ENCODE measurements around the gene F2. TPM values are rescaled to one million over a fixed set of nuclear protein-coding genes. Genes with fewer than 3 reads are reported as not detected.
A peak's percentile ranks its signal among the peaks of the same experiment; 100 is the strongest.

F2 gene
- total RNA-seq, 1 experiment from 2014 or later: not detected

- H3K9ac ChIP-seq (ENCODE audit: low read length): no peak overlapping the region
Observed at GRCh38 chr11:46718155-46719019, 626 bp upstream of the F2 start.

GRCh38 chr11:46719543-46720218 is 668 bp downstream of the F2 start:
- Histone ChIP-seq H3K4me3 (ENCODE audit: low read length) (no peak overlapping the region), H3K9me3 (ENCODE audit: low read length) (no peaks in the 10 kb centered on the region), H3K4me2 (ENCODE audit: low read length) (no peak overlapping the region), H3K36me3 (ENCODE audit: low read depth, low read length) (no peaks in the 10 kb centered on the region), H2AFZ (ENCODE audit: low read length) (no peak overlapping the region), H3K9me2 (replicated peaks; ENCODE audit: low read length) (no peaks in the 10 kb centered on the region), H3K27me3 (ENCODE audit: low read length) (no peaks in the 10 kb centered on the region), H4K20me1 (ENCODE audit: low read length) (no peaks in the 10 kb centered on the region), H3F3A (ENCODE audit: low read length, unreplicated experiment) (no peaks in the 10 kb centered on the region), H3K27ac (ENCODE audit: low read length) (no peak overlapping the region), H3K79me2 (ENCODE audit: low read length) (no peaks in the 10 kb centered on the region), H3K9ac (ENCODE audit: low read length) (no peak overlapping the region), H3K4me1 (ENCODE audit: insufficient read depth, low read length) (peaks cover 16% of the 10 kb centered on the region)
- ATAC-seq (no peak), DNase-seq (no peak)
- ChIA-PET POLR2A (ENCODE audit: unreplicated experiment) (no interaction called here), CTCF (no interaction called here)
- intact Hi-C loops (cut with micrococcal nuclease): no loop called here
- no peak for TF ChIP-seq EZH2 (IDR thresholded peaks at IDR 0.05; ENCODE audit: low read length, unreplicated experiment)
- TF ChIP-seq EZH2phosphoT487 (IDR thresholded peaks at IDR 0.05; ENCODE audit: borderline replicate concordance, low read length): no peak
- TF ChIP-seq CTCF (conservative IDR thresholded peaks at IDR 0.05; ENCODE audit: low read depth, low read length): no peak
- BruUV-seq (replicated peaks): no TSS peak

More at GRCh38 chr11:46718155-46719019, 626 bp upstream of the F2 start:
- ATAC-seq (peak; percentile 89), DNase-seq (peak; percentile 61)
- intact Hi-C loops (cut with micrococcal nuclease): no loop called here
- Histone ChIP-seq H2AFZ (ENCODE audit: low read length) (peak overlapping the region; percentile 63; the same call in 1 of the 2 replicates), H4K20me1 (ENCODE audit: low read length) (no peaks in the 10 kb centered on the region), H3K4me3 (ENCODE audit: low read length) (no peak overlapping the region), H3K4me2 (ENCODE audit: low read length) (peak overlapping the region; percentile 47), H3F3A (ENCODE audit: low read length, unreplicated experiment) (no peaks in the 10 kb centered on the region), H3K9me3 (ENCODE audit: low read length) (no peaks in the 10 kb centered on the region), H3K4me1 (ENCODE audit: insufficient read depth, low read length) (peaks cover 23% of the 10 kb centered on the region), H3K9me2 (replicated peaks; ENCODE audit: low read length) (no peaks in the 10 kb centered on the region), H3K27ac (ENCODE audit: low read length) (peak overlapping the region; percentile 8), H3K79me2 (ENCODE audit: low read length) (no peaks in the 10 kb centered on the region), H3K27me3 (ENCODE audit: low read length) (no peaks in the 10 kb centered on the region), H3K36me3 (ENCODE audit: low read depth, low read length) (no peaks in the 10 kb centered on the region)
- ChIA-PET POLR2A (ENCODE audit: unreplicated experiment) (no interaction called here), CTCF (no interaction called here)
- BruUV-seq (replicated peaks): no TSS peak
- no peak for TF ChIP-seq CTCF (conservative IDR thresholded peaks at IDR 0.05; ENCODE audit: low read depth, low read length)
- no peak for TF ChIP-seq EZH2 (IDR thresholded peaks at IDR 0.05; ENCODE audit: low read length, unreplicated experiment)
- TF ChIP-seq EZH2phosphoT487 (IDR thresholded peaks at IDR 0.05; ENCODE audit: borderline replicate concordance, low read length): no peak

- ChIA-PET CTCF (no interaction called here), POLR2A (ENCODE audit: unreplicated experiment) (no interaction called here)
- ATAC-seq (no peak), DNase-seq (no peak)
- H3K4me3 ChIP-seq (ENCODE audit: low read length): no peak overlapping the region
- no peak overlapping the region for H2AFZ ChIP-seq (ENCODE audit: low read length)
- H3K36me3 ChIP-seq (ENCODE audit: low read depth, low read length): no peaks in the 10 kb centered on the region
- H3K27me3 ChIP-seq (ENCODE audit: low read length): no peaks in the 10 kb centered on the region
- H3K4me2 ChIP-seq (ENCODE audit: low read length): no peak overlapping the region
- no peaks in the 10 kb centered on the region for H3K79me2 ChIP-seq (ENCODE audit: low read length)
- no peak overlapping the region for H3K27ac ChIP-seq (ENCODE audit: low read length)
- no peaks in the 10 kb centered on the region for H4K20me1 ChIP-seq (ENCODE audit: low read length)
- BruUV-seq (replicated peaks): no TSS peak
- intact Hi-C loops (cut with micrococcal nuclease): no loop called here
- H3F3A ChIP-seq (ENCODE audit: low read length, unreplicated experiment): no peaks in the 10 kb centered on the region
- no peaks in the 10 kb centered on the region for H3K9me3 ChIP-seq (ENCODE audit: low read length)
- no peaks in the 10 kb centered on the region for H3K9me2 ChIP-seq (replicated peaks; ENCODE audit: low read length)
- H3K4me1 ChIP-seq (ENCODE audit: insufficient read depth, low read length): peaks cover 11% of the 10 kb centered on the region
- TF ChIP-seq EZH2 (IDR thresholded peaks at IDR 0.05; ENCODE audit: low read length, unreplicated experiment) (no peak), CTCF (conservative IDR thresholded peaks at IDR 0.05; ENCODE audit: low read depth, low read length) (no peak), EZH2phosphoT487 (IDR thresholded peaks at IDR 0.05; ENCODE audit: borderline replicate concordance, low read length) (no peak)
- no peak overlapping the region for H3K9ac ChIP-seq (ENCODE audit: low read length)
Observed at GRCh38 chr11:46721286-46721685, 2.3 kb downstream of the F2 start.

Measured in PC-3 (cell line).